Raji (cell line): ENCODE measurements around the gene COPRS.
A peak's percentile ranks its signal among the peaks of the same experiment; 100 is the strongest.

Experiments used
- POLR2A ChIP-seq: IDR thresholded peaks from 2 replicates; pipeline ENCODE4 v1.6.1; 2011; ENCODE audit warnings: low read depth, low read length, control low read depth; ENCODE audit not compliant: insufficient read depth

Gene COPRS

DNA sequence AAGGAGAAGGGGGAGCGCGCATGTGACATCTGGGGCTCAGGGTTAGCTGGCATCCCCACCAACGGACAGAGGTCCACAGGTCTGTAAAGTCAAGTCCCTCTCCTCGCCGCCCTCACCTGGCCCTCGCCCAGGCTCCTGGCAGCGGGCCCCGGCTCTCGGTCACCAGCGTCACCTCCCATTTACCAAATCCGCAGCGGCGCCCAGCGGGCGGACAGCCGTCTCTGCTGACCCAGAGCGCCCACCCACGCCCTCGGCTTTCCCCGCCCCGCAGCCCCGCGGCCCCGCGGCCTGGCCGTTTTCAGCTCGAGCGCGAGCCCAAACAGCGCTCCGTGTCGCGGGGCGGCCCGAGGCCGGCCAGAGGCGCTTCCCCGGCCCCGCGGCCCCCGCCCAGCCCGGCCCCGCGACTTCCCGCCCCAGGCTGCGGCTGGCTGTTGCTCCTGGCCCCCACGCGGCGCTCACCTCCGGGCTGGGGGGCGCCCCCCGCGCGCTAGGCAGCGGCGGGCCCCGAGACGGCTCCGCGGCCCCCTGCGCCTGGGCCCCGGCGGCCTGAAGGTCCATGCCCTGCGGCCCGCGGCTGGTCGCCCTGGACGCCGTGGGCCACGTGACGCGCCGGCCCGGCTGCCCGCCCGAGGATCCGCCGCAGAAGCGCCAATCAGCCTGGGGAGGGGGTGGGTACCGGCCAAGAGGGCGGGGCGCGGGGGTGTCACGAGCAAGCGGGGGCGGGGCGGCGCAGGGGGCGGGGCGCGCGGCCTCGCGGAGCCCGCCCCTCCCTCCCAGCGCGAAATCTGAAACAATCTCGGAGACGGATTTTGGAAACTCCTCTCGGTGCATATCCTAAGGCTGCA, at the start of gene COPRS:
TSS of gene COPRS (minus strand) at position 603 of the 845 bp plus-strand sequence. CDS start at position 558, 45 bp downstream.
- peak; percentile 70 for TF ChIP-seq POLR2A

DNA sequence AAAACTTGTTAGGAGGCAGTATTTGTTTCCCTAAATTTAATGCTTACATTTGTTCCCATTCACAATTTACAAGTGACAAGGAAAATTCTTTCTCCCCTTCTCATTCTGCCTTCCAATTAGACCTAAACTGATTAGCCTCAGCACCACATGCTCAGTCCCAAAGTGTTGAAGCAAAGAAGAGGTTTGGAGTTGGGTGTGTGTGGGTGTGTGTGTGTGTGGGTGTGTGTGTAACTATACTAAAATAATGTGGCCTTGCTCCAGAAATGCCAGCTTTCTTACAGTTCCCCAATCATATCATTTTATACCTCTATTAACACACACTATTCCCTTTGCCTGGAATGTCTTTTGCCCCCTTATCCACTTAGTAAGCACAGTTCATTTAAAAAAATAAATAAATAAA, 49.3 kb upstream of the COPRS start:
- TF ChIP-seq POLR2A: no peak

GRCh38 chr17:31907342-31907962, 48.4 kb upstream of the COPRS start:
- TF ChIP-seq POLR2A: no peak

GRCh38 chr17:31903401-31903800, 44.4 kb upstream of the COPRS start:
- no peak for TF ChIP-seq POLR2A

- no peak for TF ChIP-seq POLR2A
Observed at GRCh38 chr17:31902693-31903092, 43.6 kb upstream of the COPRS start.

- TF ChIP-seq POLR2A: no peak
Observed at GRCh38 chr17:31900877-31901276, 41.8 kb upstream of the COPRS start.

DNA sequence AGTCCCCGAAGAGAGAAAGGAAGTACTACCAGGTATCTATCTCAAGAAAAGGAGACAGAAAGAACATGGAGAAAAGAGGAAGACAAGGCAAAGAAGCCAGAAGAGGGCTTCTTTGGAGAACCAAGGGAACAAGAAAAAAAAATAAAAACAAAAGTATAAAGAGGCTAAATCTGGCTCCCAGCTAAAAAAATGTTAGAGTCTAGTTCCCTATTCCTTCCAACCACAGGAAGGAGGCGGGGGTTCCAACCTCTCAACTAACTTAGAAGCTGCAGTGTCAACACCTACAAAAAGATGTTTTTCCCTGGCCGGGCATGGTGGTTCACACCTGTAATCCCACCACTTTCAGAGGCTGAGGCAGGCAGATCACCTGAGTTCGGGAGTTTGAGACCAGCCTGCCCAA, 29.1 kb upstream of the COPRS start:
- TF ChIP-seq POLR2A: no peak

- TF ChIP-seq POLR2A: no peak
Observed at GRCh38 chr17:31882571-31882970, 23.5 kb upstream of the COPRS start.

- TF ChIP-seq POLR2A: no peak
Observed at GRCh38 chr17:31880311-31880710, 21.3 kb upstream of the COPRS start.

- TF ChIP-seq POLR2A: no peak
Observed at GRCh38 chr17:31878703-31879073, 19.6 kb upstream of the COPRS start.

- no peak for TF ChIP-seq POLR2A
Observed at GRCh38 chr17:31877911-31878702, 19.1 kb upstream of the COPRS start.

DNA sequence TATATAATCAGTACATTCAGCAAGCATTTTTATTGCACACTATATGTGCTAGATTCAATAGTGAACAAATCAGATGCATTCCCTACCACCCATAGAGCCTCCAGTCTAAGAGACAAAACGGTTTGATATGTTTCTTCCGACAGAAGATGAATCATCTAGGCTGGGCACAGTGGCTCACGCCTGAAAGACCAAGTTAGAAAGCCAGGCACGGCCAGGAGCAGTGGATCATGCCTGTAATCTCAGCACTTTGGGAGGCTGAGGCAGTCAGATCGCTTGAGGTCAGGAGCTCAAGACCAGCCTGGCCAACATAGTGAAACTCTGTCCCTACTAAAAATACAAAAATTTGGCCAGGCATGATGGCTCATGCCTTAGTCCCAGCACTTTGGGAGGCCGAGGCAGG, 18.3 kb upstream of the COPRS start:
- TF ChIP-seq POLR2A: no peak

DNA sequence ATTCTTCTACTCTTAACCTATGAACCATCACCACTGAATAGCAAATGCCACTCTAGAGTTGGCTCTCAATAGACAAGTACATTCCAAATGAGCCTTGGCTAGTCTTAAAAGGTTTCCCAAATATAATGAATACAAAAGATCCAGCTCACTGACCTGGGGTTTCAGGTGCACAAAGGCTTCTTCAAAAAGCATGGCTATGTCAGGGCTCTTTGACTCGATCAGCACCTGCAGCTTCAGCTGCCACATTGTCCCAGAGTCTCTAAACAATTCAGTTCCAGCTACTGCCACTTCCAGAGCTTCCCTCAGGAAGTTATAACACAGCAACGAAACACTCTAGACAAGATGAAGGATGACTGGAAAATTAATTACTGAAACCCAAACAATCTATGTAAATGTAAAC, 16.0 kb upstream of the COPRS start:
- no peak for TF ChIP-seq POLR2A

DNA sequence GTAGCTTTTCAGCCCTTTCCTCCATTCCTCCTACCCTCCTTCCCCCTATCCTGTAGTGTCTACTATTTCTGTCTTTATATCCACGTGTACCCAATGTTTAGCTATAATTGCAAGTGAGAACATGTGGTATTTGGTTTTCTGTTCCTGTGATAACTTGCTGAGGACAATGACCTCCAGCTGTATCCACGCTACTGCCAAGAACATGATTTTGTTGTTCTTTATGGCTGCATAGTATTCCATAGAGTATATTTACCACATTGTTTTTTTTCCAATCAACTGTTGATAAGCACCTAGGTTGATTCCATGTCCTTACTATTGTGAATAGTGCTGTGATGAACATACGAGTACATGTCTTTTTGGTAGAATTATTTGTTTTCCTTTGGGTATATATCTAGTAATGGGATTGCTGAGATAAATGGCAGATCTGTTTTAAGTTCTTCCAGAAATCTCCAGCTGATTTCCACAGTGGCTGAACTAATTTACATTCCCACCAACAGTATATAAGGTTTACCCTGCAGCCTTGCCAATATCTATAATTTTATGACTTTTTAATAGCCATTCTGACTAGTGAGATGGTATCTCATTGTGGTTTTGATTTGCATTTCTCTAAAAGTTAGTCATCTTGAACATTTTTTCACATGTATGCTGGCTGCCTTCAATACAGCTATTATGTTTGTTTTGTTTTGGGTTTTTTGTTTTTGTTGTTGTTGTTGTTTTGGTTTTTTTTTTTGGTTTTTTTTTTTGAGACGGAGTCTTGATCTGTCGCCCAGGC, 10.9 kb upstream of the COPRS start:
- no peak for TF ChIP-seq POLR2A

DNA sequence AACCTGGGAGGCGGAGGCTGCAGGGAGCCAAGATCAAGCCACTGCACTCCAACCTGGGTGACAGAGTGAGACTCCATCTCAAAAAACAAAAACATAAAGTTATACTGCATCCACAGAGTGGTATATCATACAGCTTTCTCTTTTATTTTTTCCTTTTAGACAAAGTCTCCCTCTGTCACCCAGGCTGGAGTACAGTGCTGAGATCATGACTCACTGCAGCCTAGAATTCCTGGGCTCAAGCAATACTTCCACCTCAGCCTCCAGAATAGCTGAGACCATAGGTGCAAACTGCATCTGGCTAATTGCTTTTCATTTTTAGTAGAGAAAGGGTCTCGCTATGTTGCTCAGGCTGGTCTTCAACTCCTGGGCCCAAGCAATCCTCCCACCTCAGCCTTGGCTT, 10.0 kb upstream of the COPRS start:
- no peak for TF ChIP-seq POLR2A

- no peak for TF ChIP-seq POLR2A
Observed at GRCh38 chr17:31859487-31860008, 504 bp upstream of the COPRS start.
